HG03460 (cell line): ENCODE data around the gene EPN3.

Experiments used
- ATAC-seq: cut with Tn5 transposase; IDR thresholded peaks from one replicate; pipeline ENCODE4 v1.9.1; 2021; ENCODE audit not compliant: unreplicated experiment

Gene EPN3

DNA sequence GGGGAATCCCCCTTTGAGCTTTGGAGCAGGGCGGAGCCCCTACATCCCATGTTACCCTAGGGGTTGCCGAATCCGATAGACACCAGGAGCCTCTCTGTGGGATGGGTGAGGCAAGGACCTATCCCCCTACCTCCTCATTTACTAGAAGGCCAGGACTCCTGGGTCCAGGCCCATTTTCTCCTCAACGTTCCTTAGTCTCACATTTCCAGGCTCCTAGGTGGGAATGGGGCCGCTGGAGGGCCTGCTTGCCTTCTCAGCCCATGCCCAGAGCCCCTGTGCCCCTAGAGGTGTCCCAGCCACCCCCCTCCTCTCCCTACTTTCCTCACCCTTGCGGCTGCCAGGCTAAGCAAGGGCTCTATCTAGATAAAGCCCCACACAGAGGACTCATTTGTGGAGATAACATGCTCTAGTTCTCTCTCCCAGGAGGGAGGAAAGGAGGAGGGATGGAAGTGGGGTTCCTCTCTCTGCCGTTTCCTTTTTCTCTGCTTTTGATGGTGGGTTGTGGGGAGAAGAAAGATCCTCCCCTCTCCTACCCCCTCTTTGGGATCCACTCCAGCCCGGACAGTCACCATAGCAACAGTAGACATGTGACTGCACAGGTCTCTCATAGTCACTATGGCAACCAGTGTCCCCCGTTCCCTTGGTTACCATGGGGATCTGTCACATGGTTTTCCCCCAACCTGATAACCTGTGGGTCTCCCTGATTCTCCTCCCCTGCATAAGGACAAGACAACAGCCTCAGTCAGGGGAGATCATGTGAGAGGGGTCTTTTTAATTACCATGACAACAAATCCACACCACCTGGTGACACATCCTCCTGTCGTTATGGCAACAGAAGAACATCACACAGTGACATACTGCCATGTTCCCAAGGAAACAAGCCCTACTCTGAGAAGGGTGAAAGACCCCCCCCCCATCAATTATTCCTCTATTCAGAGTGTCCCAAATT is 33.1 kb downstream of the EPN3 start:
- no peak for ATAC-seq

DNA sequence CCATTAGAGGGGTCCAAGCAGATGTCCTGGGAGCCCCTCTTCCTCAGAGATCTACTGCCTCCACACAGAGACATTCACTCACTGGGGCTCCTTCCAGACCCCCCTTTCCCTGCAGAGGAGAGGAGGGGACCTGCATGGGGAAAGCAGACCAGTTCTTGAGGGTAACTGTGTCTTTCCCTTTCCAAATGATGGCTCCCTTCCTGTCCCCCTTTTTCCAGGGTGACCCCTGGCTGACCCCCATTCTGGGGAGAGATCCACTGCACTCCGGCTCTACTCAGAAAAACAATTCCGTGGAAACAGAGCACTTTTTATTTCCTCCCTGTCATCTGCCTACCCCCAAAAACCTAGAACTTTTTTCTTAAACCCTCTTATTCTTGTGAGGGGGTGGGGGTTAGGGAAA is 34.4 kb downstream of the EPN3 start:
- no peak for ATAC-seq

DNA sequence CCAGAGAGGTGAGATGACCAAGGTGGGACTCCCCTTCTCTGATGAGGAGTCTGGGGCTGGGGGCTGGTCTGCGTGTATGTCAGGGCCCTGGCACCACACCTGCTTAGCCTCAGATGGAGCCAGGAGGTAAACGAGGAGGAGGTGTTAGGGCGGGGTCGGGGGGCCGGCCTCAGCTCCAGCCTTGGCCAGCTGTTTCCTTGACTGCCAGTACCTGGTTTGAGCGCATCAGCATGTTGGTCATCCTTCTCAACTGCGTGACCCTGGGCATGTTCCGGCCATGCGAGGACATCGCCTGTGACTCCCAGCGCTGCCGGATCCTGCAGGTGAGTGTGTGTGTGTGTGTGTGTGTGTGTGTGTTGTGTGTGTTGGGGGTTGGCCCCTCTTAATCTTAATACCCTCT is 36.1 kb downstream of the EPN3 start:
- ATAC-seq = no peak

DNA sequence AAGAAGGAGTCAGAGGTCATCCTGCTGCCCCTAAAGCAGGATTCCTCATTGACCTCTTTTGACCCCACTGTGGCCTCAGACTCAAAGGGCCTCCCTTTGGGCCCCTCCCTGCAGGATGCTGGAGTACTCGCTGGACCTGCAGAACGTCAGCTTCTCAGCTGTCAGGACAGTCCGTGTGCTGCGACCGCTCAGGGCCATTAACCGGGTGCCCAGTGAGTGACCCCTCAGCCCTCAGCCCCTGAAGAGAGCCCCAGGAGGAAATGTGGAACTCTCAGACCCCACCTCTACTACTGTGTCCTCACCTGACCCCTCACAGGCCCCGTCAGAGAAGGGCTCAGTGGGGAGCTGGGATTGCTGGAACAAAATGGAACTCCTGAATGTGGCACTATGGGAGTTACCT is 37.1 kb downstream of the EPN3 start:
- no peak for ATAC-seq

DNA sequence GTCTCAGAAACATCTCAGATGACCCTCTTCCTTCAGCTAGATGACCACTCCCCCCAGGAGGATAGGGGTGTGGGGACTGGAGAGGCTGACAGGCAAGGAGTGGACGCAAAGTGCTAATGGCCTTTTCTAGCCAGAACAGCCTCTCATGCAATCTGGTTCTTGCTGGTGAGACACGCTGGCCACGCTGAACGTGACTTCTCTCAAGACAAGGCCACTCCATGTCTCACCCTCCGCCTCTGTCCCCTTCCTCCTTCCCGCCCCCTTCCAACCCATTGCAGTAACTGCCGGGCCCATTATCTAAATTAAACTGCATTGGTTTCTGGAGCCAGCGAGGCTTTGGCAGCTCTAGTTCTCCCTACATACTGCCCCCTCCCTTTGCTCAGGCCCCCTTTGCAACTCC is 37.5 kb downstream of the EPN3 start:
- ATAC-seq = no peak

DNA sequence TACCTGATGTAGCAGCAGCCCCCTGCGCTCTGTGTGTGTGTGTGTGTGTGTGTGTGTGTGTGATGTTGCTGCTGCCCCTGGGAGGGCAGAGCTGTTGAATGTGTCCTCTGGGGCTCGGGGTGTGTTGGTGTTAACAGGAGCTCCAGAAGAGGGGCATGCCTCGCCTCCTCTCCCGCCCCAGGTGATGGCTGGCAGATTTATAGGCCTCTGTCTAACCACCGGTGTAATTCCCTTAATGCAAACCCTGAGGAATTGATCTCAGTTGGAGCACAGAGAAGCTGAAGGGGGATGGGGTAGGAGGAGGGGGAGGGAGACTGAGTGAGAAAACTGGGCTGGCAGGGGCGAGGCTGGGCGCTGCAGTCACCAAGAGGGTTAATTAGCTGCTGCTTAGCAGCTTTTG is 38.0 kb downstream of the EPN3 start:
- ATAC-seq = no peak

DNA sequence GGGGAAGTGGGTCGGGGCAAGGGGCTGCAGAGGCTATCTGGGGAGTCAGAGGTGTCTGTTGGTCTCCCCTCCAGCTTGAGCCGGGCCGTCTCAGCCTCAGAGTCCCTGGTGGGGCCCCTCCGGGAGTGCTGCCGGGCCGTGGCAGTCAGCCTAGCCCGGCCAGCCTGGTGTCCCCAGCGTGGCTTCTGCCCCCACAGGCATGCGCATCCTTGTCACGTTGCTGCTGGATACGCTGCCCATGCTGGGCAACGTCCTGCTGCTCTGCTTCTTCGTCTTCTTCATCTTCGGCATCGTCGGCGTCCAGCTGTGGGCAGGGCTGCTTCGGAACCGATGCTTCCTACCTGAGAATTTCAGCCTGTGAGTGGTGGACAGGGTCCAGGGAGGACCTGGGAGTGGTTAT is 39.1 kb downstream of the EPN3 start:
- ATAC-seq = no peak

DNA sequence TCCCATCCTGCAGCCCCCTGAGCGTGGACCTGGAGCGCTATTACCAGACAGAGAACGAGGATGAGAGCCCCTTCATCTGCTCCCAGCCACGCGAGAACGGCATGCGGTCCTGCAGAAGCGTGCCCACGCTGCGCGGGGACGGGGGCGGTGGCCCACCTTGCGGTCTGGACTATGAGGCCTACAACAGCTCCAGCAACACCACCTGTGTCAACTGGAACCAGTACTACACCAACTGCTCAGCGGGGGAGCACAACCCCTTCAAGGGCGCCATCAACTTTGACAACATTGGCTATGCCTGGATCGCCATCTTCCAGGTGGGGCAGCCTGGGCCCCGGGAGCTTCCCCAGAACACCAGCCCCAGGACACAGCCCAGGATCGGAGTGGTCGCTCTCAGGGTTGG is 40.0 kb downstream of the EPN3 start:
- no peak for ATAC-seq

DNA sequence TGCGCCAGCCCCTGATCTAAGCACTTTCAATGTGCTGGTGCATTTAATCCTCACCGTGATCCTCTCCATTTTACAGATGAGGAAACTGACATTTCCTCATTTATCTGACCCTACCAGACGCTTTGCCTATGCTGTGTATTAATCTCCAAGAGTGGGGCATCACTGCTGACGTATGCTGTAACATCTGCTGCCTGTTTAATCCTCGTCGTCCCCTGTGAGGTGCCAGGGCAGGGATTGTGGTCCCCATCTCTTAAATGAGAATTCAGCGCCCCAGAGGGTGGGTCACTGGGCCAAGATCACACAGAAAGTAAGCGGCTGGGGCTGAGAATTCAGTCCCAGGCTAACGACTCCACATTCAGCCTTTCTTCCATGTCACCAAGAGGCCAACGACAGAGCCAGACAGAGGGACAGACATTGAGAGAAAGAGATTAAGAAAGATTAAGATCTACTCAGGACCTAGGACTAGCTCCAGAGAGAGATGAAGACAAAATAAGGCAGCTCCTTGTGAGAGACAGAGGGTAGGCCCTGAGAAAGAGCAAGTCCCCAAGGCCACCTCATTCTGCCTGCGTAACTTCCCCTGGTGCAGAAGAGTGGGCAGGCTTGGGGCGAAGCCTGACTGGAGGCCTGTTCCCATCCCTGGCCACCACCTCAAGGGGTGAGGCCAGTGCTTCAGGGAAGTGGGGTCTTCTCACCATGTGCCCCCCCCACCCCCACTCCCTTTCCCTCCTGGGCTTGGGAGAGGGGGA is 41.5 kb downstream of the EPN3 start:
- no peak for ATAC-seq

DNA sequence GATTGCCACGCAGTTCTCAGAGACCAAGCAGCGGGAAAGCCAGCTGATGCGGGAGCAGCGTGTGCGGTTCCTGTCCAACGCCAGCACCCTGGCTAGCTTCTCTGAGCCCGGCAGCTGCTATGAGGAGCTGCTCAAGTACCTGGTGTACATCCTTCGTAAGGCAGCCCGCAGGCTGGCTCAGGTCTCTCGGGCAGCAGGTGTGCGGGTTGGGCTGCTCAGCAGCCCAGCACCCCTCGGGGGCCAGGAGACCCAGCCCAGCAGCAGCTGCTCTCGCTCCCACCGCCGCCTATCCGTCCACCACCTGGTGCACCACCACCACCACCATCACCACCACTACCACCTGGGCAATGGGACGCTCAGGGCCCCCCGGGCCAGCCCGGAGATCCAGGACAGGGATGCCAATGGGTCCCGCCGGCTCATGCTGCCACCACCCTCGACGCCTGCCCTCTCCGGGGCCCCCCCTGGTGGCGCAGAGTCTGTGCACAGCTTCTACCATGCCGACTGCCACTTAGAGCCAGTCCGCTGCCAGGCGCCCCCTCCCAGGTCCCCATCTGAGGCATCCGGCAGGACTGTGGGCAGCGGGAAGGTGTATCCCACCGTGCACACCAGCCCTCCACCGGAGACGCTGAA is 43.2 kb downstream of the EPN3 start:
- no peak for ATAC-seq

DNA sequence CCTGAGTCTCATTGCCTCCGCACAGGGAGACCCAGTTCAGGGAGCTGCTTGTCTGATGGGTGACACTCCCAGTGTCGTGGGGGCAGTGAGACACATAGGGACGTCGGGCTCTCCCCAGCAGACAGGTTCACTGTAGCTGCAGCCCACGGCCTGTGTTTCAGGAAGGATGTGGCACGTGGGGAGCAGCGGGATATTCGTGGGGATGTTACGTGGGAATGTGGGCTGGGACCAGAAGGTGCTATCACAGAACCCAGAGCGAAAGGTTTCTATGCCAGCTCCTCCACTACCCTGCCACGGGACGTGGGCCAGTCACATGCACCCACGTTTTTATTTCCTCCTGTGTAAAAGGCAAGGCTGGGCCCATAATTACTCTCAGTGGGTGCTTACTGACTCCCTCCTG is 44.3 kb downstream of the EPN3 start:
- no peak for ATAC-seq

DNA sequence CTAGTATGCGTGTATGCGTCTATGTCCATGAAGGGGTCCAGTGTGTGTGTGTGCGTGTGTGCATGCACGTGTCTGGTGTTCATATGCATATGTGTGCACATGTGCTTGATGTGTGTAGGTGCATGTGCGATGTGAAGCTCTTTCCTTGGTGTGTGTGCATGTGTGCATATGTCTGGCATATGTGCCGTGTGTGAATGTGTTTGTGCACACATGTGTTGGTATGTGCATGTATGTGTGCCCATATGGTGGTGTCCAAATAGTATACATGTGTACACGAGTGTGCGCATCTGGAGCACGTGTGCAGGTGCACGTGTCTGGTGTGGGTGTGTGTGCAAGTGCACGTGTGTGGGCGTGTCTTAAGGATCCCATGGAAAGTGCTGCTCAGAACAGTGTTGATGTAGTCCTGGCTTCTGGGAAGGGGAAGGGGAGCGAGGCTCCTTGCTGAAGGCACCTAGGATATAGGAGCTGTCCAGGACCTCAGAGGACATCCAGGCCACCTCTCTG is 45.0 kb downstream of the EPN3 start:
- no peak for ATAC-seq

DNA sequence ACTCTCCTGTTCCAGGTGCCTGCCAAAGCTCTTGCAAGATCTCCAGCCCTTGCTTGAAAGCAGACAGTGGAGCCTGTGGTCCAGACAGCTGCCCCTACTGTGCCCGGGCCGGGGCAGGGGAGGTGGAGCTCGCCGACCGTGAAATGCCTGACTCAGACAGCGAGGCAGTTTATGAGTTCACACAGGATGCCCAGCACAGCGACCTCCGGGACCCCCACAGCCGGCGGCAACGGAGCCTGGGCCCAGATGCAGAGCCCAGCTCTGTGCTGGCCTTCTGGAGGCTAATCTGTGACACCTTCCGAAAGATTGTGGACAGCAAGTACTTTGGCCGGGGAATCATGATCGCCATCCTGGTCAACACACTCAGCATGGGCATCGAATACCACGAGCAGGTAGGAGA is 45.6 kb downstream of the EPN3 start:
- no peak for ATAC-seq

DNA sequence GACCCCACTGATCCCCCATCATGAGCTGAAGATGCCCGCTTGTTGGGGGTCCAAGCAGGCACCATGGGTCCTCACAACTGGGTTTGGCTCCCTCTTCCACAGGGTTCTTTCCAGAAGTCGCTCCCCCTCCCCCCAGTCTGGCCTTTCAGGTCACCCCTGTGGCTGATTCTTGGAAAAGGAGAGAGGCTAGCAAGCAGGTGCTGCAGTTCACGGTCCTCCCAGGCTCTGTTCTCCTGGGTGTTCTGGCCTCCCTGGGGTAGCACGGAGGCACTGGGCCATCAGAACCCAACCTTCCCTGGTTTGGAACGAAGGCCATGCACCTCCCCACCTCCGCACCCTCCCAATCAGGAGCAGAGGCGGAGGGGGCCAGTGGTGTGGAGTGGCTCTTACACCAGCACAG is 46.9 kb downstream of the EPN3 start:
- ATAC-seq = no peak

DNA sequence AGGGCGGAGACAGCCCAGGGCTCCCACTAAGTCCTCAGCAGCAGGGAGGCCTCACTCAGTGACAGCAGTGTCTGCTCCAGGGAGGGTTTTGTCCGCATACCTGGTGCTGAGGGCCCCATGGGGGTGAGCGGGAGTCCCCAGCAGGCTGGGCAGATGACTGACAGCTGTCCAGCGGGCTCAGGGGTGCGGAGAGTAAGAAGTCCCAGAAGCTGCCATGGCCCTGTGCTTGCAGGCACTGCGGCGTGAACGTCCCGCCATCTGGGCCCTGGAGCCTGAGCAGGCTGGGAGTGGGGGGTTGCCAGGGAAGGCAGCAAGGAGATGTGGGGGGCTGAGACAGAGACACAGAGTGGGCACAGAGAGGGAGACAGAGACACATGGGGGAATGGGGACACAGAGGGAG is 48.1 kb downstream of the EPN3 start:
- no peak for ATAC-seq

DNA sequence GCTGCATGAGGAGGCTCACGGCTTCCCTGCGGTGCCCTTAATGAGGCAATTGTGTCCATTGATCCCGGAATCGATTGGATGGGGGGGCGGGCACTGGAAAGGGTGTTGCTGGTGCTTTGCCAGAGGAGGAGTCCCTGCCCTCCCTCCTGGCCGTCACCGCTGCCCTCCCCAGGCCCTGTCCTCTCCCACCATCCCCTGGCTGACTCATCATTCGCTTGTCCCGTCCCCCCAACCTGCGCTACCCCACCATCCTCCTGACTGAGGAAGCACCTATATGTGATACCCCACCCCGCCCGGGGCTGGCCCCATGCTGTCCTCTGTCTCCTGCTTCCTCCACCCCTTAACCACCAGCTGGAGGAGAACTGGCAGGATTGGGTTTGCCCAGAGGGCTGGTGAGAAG is 48.8 kb downstream of the EPN3 start:
- ATAC-seq = no peak

DNA sequence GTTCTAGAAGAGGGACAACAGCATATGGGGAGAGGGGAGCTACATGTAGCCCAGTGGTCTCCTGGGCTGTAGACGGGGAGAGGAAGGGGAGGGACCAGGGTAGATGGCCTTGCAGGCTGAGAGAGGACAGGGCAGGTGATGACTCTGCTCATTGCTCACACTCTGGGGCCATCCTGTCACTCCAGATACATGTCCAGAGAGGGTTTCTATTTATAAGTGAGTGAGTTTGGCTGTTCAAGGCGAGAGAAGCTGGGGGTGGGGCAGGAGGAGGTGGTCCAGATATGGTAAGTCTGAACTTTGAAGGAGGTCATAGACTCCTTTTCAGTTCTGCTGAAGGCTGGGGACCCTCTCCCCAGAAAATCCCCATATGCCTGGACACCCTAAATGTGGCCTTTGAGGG is 50.2 kb downstream of the EPN3 start:
- no peak for ATAC-seq

DNA sequence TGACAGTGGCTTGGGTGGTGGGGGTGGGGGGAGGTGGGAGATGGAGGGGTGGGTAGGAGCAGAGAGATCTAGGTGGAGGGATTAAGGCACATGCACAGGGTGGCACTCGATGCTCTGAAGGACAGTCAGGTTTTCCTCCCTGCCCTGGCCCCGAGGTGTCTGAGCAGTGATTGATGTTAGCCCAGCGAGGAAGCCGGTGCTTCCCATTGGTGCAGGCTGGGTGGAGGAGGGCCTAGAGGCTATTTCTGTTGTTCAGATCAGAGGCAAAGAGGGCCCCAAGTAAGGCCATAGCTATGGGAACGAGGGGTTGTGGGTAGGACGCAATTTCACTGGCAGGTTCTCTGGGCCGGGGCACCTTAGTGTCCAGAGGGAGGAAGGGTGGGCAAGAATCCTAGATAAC is 51.1 kb downstream of the EPN3 start:
- ATAC-seq = no peak

DNA sequence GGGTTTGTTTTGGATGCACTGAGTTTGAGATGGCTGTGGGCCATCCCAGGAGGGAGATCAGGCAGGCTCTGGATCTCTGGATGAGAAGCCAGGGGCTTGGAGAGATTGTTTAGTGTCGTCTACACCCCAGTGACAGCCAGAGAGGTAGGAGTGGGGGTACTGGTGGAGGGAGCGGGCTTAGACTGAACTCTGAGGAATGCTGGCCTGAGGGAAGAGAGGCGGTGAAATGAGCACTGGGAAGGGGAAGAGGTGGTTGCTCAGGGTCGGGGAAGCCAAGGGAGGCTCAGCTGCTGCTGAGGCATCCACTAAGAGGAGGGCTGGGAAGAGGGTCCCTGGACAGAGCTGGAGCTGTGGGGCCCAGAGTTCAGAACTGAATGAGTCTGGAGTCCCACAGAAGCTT is 51.6 kb downstream of the EPN3 start:
- no peak for ATAC-seq

DNA sequence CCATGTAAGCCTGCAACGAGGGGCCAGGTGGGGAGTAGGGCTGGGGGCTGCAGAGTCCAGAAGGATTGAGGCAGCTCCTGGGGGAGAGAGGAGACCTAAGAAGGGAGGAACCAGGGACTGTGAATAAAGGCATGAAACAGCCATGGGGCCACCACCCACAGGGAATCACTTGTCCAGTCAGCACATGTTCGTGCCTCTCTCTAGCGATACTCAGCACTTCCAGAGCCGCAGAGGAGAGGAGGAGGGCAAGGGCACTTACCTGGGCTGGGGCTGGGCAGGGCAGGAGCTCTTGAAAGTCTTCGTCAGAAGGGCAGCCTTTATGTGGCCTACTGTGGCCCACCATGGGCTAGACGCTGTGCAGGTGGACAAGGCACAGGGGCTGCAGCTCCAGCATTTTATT is 52.2 kb downstream of the EPN3 start:
- no peak for ATAC-seq

DNA sequence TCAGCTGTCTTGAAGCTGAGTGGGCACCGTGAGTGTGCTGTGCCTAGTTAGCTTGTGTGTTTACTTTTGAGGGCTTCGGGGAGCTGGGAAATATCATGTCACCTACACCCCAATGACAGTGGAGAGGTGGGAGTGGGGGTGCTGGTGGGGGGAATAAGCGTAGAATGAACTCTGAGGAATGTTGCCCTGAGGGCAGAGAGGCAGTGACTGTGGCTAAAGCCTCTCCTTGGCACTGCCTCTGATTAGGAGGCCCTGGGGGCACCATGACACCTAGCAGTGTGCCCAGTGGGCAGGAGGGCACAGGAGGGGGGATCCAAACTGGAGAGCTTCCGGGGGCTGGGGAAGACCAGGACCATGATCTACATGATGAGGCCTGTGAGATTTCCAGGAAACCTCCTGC is 52.8 kb downstream of the EPN3 start:
- ATAC-seq = no peak

DNA sequence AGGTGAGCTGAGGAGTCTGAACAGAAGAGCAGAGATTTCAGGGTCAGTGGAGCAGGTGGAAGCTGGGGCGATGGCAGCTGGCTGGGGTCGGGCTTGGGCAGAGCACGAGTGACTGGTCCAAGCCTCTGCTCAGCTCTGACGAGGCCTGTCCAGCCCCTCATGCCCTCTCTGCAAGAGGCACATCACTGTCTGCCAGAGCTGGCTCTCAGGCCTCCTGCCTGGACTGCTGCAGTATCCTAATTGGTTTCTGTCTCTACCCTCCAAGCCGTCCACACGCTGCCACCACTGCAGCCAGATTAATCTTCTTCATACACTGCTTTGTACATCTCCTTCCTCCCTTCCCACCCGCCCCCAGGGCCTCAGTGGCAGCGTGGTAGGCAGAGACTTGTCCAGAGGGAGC is 53.4 kb downstream of the EPN3 start:
- ATAC-seq = no peak
